Measurements from ENCODE around the gene PAPPA2. TPM values are rescaled to one million over a fixed set of nuclear protein-coding genes. Genes with fewer than 3 reads are reported as not detected.

Gene PAPPA2
- total and polyA plus RNA-seq, 2 of the 8 experiments (the other 6 are each of a cell fraction or from before 2014, with no cell fraction given) = 0.08 to 0.88 TPM

- Histone ChIP-seq H3K18ac (ENCODE audit: extremely low read depth, low read length) (no peak overlapping the region), H2AFZ (ENCODE audit: low read length) (no peak overlapping the region), H2BK5ac (ENCODE audit: low read depth, low read length) (no peak overlapping the region), H3K4me3 (ENCODE audit: extremely low read depth in 1 of 4, insufficient read depth in 2 of 4, low read depth in 3 of 4, low read length in 4 of 4) (no peak overlapping the region), H3K79me1 (ENCODE audit: low read depth, low read length) (no peaks in the 10 kb centered on the region), H2AK5ac (ENCODE audit: low read depth, low read length) (no peak overlapping the region), H4K20me1 (replicated peaks in 1 of 2; ENCODE audit: control insufficient read depth in 1 of 2, insufficient read depth in 2 of 2, low read length in 2 of 2) (no peaks in the 10 kb centered on the region), H4K8ac (ENCODE audit: extremely low read depth, insufficient read depth, low read length) (no peak overlapping the region), H3K27me3 (replicated peaks in 1 of 4; ENCODE audit: control insufficient read depth in 3 of 4, extremely low read depth in 1 of 4, insufficient read depth in 3 of 4, low read length in 3 of 4) (no peaks in the 10 kb centered on the region), H3K23me2 (ENCODE audit: low read depth, low read length) (no peaks in the 10 kb centered on the region), H3K23ac (ENCODE audit: insufficient read length) (no peak overlapping the region), H3K27ac (ENCODE audit: low read depth, low read length) (no peak overlapping the region), H3K9me3 (ENCODE audit: insufficient read depth in 2 of 2, low read depth in 1 of 2, low read length in 1 of 2) (no peaks in the 10 kb centered on the region), H2BK15ac (ENCODE audit: low read length) (no peak overlapping the region), H2BK120ac (replicated peaks; ENCODE audit: low read depth, low read length) (no peak overlapping the region), H3K36me3 (ENCODE audit: control insufficient read depth in 2 of 4, insufficient read depth in 4 of 4, low read length in 3 of 4) (no peaks in the 10 kb centered on the region), H2BK20ac (ENCODE audit: low read length) (no peak overlapping the region), H4K91ac (replicated peaks; ENCODE audit: insufficient read length, low read length) (no peak overlapping the region), H3K9ac (replicated peaks in 1 of 4; ENCODE audit: extremely low read depth in 1 of 4, low read depth in 3 of 4, low read length in 3 of 4) (no peak overlapping the region), H3K4me1 (replicated peaks in 1 of 4; ENCODE audit: control insufficient read depth in 3 of 4, insufficient read depth in 4 of 4, low read length in 3 of 4) (peaks cover 0 to 2% (median 0%) of the 10 kb centered on the region in 4 experiments; a peak in 3 of 7 replicates), H3K4ac (replicated peaks; ENCODE audit: insufficient read length, low read depth, low read length) (no peak overlapping the region), H3K79me2 (ENCODE audit: control insufficient read depth in 1 of 2, insufficient read depth in 2 of 2, low read length in 2 of 2) (no peaks in the 10 kb centered on the region), H2BK12ac (ENCODE audit: low read depth, low read length) (no peak overlapping the region), H3K4me2 (ENCODE audit: insufficient read depth in 1 of 2, low read depth in 2 of 2, low read length in 2 of 2) (no peak overlapping the region), H4K5ac (ENCODE audit: insufficient read length, low read depth, low read length) (no peak overlapping the region), H3K56ac (replicated peaks; ENCODE audit: insufficient read length, low read depth, low read length) (no peak overlapping the region), H3K14ac (ENCODE audit: insufficient read length) (no peak overlapping the region)
- FAIRE-seq (no peak), DNase-seq (ENCODE audit: low read depth in 1 of 2, low spot score in 2 of 2) (no peak)
- 89% methylated on average over 7 of the region's 7 CpGs; no CpG with 5 or more reads in 1 of the 2 experiments for WGBS, 2 experiments (ENCODE audit: extremely low coverage in 1 of 2, insufficient coverage in 1 of 2, insufficient read length in 1 of 2, insufficient replicate concordance in 2 of 2, low coverage in 1 of 2, low lambda C conversion rate in 2 of 2, missing lambda C conversion rate in 1 of 2)
- CTCF ChIA-PET (ENCODE audit: partially characterized antibody) = no interaction called here
- TF ChIP-seq RNF2 (IDR thresholded peaks at IDR 0.05; ENCODE audit: borderline replicate concordance, low read depth, low read length, missing control alignments, poor library complexity, severe bottlenecking) = no peak
- TF ChIP-seq CREB1 (IDR thresholded peaks at IDR 0.05) = no peak
- no peak for TF ChIP-seq HDAC6 (IDR thresholded peaks at IDR 0.05; ENCODE audit: low read depth, low read length)
- POLR2A ChIA-PET (ENCODE audit: partially characterized antibody) = no interaction called here
These were observed 66.6 kb downstream of the PAPPA2 start for GRCh38 chr1:176529395-176530090.
